GM12891 (cell line): ENCODE measurements around the gene TFDP1. TPM values are rescaled to one million over a fixed set of nuclear protein-coding genes. Genes with fewer than 3 reads are reported as not detected.
A peak's percentile ranks its signal among the peaks of the same experiment; 100 is the strongest.

ENCODE experiments used
- DNase-seq: peaks from one replicate; pipeline ENCODE4 v3.0.0; 2011; ENCODE audit warnings: low spot score; ENCODE audit not compliant: insufficient read length
- FAIRE-seq: peaks from 2 replicates; lab custom pipeline; 2011; peaks lifted over from hg19 to GRCh38; lab: Jason Lieb, UNC
- PAX5 ChIP-seq: IDR thresholded peaks from 2 replicates; pipeline ENCODE4 v1.6.1; 2011; ENCODE audit warnings: low read length, moderate library complexity, mild to moderate bottlenecking; ENCODE audit not compliant: insufficient read depth, severe bottlenecking
- POLR2A ChIP-seq: IDR thresholded peaks from 2 replicates; pipeline ENCODE4 v1.6.1; 2011; ENCODE audit warnings: low read depth, low read length, control low read depth
- POLR2AphosphoS5 ChIP-seq: IDR thresholded peaks from 2 replicates; pipeline ENCODE4 v1.6.1; 2011; ENCODE audit warnings: low read depth, low read length, control low read depth
- POU2F2 ChIP-seq: IDR thresholded peaks from 2 replicates; pipeline ENCODE4 v1.6.1; 2011; ENCODE audit warnings: low read depth, mild to moderate bottlenecking, control low read depth, low read length, moderate library complexity
- SPI1 ChIP-seq: IDR thresholded peaks from 2 replicates; pipeline ENCODE4 v1.6.1; 2011; ENCODE audit warnings: low read depth, low read length, control low read depth
- TAF1 ChIP-seq: IDR thresholded peaks from 2 replicates; pipeline ENCODE4 v1.6.1; 2011; ENCODE audit warnings: low read depth, low read length, control low read depth
- polyA plus RNA-seq: library from polyadenylated mRNA; unstranded; fragments of >200 nt; gene quantifications from one replicate; pipeline ENCODE4 v1.2.1, GENCODE V29; 2012; ENCODE audit warnings: low read depth, missing spikeins, inconsistent platforms; ENCODE audit not compliant: missing spikeins

TFDP1 gene, protein sequence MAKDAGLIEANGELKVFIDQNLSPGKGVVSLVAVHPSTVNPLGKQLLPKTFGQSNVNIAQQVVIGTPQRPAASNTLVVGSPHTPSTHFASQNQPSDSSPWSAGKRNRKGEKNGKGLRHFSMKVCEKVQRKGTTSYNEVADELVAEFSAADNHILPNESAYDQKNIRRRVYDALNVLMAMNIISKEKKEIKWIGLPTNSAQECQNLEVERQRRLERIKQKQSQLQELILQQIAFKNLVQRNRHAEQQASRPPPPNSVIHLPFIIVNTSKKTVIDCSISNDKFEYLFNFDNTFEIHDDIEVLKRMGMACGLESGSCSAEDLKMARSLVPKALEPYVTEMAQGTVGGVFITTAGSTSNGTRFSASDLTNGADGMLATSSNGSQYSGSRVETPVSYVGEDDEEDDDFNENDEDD
- polyA plus RNA-seq = 85.5 TPM

DNA sequence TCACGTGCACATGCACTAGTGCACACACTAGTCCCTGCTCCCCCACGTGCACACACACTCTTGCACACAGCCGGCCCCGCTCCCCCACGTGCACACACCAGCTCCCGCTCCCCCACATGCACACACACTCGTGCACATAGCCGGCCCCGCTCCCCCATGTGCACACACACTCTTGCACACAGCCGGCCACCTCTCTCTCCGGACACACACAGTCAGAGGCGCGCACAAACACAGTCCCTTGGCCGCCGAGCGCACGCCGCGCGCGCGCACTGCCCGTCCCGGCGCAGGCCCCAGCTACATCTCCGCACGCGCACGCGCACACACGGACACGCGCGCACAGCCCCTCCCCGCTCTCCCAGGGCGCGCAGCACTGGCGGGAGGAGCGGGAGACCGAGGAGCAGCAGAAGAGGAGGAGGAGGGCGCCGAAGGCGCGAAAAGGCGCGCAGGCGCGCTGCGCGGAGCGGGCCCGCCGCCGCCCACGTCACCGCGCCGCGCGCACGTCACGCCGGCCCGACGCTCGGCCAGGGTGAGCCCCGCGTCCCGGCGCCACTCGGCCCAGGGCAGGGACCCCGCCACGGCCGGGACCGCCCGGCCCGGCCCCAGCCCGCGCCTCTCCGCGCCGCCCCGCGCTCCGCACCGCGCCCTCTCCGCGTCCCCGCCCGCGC, at the start of gene TFDP1:
Gene TFDP1, plus strand, starts transcription at position 549 of the 665 bp plus-strand sequence. CDS start 1,085 bp downstream, outside the sequence.
- DNase-seq (peak; percentile 95), FAIRE-seq (peak; percentile 100)
- peak; percentile 44; the same call in 1 of the 2 replicates for TF ChIP-seq TAF1
- no peak; the same call in 1 of the 2 replicates for TF ChIP-seq POLR2A
- no peak for TF ChIP-seq SPI1
- no peak for TF ChIP-seq POU2F2
- 0 out of 2 replicates have a peak, but pooled peaks have one; percentile 27 for TF ChIP-seq POLR2AphosphoS5
- no peak for TF ChIP-seq PAX5

DNA sequence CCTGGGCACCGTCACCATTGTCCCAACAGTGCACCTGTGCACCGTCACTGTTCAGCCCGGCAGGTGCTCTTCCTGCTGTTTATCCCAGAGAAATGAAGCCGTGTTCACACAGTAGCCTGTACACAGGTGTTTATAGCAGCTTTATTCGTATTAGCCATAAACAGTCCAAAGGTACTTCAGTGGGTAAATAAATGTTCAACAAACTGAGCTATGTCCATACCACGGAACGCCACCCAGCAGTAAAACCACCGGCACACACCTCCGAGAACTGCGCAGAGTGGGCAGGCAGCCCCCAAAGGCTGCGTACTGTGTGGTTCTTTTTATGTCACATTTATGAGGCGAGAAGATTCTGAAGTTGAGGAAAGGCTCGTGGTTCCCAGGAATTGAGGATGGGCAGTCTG, 49.2 kb upstream of the TFDP1 start:
- DNase-seq = no peak
- TF ChIP-seq POU2F2 = no peak
- no peak for TF ChIP-seq POLR2AphosphoS5
- no peak for TF ChIP-seq PAX5
- TF ChIP-seq POLR2A = no peak
- no peak for TF ChIP-seq TAF1
- no peak for TF ChIP-seq SPI1
- no peak for FAIRE-seq

DNA sequence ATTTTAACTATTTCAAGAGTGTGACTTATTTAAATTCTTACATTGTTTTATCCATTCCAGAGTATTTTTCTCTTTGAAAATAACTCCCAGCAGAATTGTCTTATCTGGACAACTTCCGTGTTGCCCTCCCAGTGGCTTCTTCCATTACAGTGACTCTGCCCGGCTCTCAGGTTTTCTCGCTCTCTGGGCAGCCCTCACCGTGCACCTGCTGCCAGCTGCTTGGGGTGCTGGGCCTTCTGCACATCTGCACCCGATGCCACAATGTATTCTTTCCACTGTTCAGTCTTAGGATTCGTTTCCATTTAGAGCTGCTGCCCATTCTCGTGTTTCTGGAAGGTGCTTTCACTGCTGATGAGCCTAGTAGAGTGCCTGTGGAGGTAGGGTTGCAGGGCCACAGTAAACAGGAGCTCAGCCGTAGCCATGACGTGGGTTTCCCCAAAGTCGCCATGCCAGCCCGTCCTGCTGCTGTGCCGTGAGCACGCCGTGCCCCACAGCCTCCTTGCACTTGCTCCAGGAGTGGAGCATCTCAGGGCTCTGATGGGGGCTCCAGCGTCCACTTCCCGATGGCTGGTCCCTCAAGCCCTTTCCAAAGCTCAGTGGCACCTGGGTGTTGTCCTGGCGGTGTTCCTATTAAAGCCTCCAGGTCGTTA, 48.0 kb upstream of the TFDP1 start:
- FAIRE-seq (no peak), DNase-seq (no peak)
- TF ChIP-seq POLR2AphosphoS5 (no peak), POU2F2 (no peak), POLR2A (no peak), PAX5 (no peak), SPI1 (no peak), TAF1 (no peak)

DNA sequence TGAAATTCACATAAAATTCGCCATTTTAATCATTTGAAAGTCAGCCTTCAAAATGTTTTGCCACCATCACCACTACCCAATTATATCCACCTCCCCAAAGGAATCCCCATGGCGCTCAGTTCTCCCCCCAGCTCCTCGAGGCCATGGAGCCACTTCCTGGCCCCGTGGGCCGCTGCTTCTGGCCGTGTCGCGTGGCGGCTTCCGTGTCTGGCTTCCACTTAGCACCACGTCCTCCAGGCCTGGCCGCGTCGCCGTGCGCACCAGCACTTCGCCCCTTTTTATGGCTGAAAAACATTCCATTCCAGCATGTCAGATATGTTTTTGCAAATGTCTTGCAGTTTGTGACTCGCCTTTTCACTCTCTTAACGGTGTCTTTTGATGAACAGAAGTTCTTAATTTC, 47.3 kb upstream of the TFDP1 start:
- no peak for FAIRE-seq
- no peak for DNase-seq
- TF ChIP-seq PAX5 (no peak), POLR2A (no peak)

DNA sequence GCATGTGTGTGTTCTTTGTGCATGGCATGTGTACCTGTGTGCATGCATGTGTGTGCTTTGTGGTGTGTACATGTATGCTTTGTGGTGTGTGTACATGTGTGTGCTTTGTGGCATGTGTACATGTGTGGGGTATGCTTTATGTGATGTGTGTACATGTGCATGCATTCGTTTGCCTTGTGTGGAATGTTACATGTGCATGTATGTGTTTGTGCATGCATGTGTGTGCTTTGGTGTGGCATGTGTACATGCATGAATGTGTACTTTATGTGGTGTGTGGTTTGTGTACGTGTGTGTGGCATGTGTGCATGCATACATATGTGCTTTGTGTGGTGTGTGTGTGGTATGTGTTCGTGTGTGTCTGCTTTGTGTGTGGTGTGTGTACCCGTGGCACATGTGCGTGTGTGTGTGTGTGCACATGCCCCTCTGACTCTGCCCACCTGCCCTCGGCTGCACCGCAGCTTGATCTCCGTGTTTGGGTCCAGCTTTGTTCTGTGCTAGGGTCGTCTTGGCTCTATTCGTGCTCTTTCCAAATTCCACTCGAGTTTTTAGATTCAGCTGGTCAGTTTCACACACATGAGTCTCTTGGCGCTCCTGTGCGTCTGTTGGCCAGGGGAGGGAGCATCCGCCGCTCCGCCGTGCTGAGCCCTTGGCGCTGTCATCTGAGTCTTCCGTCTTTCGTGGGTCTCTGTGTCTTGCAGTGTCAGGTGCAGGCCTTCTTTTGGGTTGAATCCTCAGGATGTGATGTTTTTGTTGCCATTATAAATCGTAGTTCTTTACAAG, 46.5 kb upstream of the TFDP1 start:
- FAIRE-seq (peak; percentile 33), DNase-seq (no peak)
- TF ChIP-seq POLR2A (no peak), TAF1 (no peak), POU2F2 (no peak), SPI1 (no peak), PAX5 (no peak), POLR2AphosphoS5 (no peak)

DNA sequence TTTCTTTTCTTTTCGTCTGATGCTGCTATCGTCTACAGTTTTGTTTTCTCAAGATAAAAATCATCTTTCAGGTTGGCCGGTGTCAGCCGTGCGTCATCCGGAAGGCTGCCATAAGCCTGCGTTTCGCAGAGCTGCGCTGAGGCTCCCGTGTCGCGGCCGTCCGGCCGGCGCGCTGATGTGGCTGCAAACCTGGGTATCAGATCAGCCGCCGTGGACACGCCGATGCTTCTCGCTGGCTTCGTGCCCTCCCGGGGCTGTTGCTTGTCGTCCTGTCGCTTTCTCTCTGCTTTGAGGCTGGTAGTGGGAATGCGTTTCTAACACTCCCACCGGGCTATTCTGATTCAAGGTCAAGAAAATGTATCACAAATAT, 45.9 kb upstream of the TFDP1 start:
- FAIRE-seq (no peak), DNase-seq (no peak)
- TF ChIP-seq SPI1 (no peak), PAX5 (no peak), POU2F2 (no peak)

DNA sequence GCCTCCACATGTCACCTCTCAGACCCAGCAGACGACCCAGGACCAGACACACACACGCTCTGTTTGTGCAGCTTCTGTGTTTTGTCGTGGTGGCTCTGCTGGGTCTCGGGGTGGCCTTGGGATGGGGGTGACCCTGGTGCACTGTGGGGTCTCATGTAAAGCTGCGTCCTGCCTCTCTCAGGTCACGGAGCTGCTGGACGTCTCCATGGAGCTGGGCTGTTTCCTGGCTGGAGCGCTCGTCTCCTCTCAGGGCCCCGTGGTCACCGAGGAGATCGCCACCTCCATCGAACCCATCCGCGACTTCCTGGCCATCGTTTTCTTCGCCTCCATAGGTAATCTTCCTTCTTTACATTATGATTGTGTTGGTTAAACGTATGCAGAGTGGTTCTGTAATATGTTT, 45.4 kb upstream of the TFDP1 start:
- DNase-seq = no peak
- TF ChIP-seq POLR2A (no peak), SPI1 (no peak), PAX5 (no peak), POLR2AphosphoS5 (no peak), POU2F2 (no peak), TAF1 (no peak)
- no peak for FAIRE-seq

DNA sequence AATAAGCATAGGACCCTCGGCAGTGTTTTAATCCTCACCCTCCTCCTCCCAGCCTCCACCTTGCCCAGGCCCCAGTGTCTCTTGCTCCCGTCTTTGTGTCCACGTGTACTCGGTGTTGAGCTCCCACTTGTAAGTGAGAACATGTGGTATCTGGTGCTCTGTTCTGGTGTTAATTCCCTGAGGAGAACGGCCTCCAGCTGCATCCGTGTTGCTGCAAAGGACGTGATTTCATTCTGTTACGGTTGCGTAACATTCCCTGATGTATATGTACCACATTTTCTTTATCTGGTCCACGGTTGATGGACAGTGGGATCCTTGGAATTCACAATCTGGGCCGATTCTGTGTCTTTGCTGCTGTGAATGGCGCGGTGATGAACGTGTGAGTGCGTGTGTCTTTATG, 44.7 kb upstream of the TFDP1 start:
- DNase-seq (no peak), FAIRE-seq (no peak)
- TF ChIP-seq POU2F2 (no peak), POLR2AphosphoS5 (no peak), SPI1 (no peak), POLR2A (no peak), TAF1 (no peak), PAX5 (no peak)

DNA sequence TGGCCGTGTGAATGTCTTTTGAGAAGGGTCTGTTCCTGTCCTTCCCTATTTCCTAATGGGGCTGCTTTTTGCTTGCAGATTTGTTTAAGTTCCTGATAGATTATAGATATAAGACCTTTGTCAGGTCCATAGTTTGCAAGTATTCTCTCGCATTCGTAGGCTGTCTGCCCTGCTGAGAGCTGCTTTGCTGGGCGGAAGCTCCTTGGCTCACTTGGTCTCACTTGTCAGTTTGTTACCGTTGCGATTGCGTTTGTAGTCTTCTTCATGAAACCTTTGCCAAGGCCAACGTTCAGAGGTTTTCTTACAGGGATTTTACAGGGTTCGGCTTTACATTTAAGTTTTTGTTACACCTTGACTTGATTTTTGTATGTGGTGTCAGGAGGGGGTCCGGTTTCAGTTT, 44.0 kb upstream of the TFDP1 start:
- FAIRE-seq = no peak
- no peak for DNase-seq
- TF ChIP-seq SPI1 (no peak), POU2F2 (no peak), PAX5 (no peak), TAF1 (no peak), POLR2AphosphoS5 (no peak), POLR2A (no peak)
